Tibial nerve (tissue), 4 donors: Measurements from ENCODE around the gene PTDSS2.

Source experiments
- EP300 ChIP-seq, 2 donors: sonication (generic); formaldehyde crosslinking; IDR thresholded peaks; one replicate each; pipeline ENCODE4 v1.6.1; 2017; ENCODE audit warnings: antibody characterized with exemption in 2 of 2, mild to moderate bottlenecking in 1 of 2
- POLR2A ChIP-seq, 2 donors: fragments of 450-650 bp; IDR thresholded peaks; one replicate each; pipeline ENCODE4 v1.6.1; 2017; ENCODE audit warnings: antibody characterized with exemption in 2 of 2, mild to moderate bottlenecking in 2 of 2, moderate library complexity in 2 of 2
- TF ChIP-seq, protein P1 (sequence below), 5 experiments: fragments of 200-600 bp in 3 of 5; fragments of 450-650 bp in 2 of 5; sonication (generic) in 3 of 5; IDR thresholded peaks; one replicate each; pipeline ENCODE4 v1.5.1; 2016 to 2019; ENCODE audit warnings: antibody characterized with exemption in 5 of 5, mild to moderate bottlenecking in 3 of 5, moderate library complexity in 2 of 5

DNA sequence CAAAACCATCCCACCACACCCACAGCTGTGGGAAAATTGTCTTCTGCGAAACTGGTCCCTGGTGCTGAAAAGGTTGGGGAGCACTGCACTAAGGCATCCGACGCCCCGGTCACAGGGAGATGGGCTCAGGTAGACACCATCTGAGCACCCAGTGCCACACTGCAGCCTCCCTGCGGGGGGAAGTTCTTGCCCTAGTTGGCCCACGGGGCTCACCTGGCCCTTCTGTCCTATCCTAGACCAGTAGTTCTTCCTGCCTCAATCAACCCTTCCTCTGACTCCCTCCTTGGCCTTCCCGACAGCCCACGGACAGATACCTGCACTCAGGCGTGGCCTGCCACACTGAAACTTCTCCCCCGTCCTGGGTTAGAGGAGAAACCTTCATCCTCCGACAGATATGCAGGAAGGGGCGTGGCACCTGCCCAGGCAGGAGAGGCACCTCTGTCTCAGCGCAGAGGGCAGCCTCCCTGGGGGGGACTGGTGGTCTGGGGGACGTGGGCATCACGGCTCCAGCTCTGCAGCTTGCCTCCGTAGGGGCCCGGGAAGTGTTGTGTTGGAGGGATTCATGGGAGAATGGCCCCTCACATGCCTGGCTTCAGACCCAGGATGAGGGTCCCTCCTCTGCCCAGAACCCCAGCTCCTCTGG, 12.7 kb upstream of the PTDSS2 start:
- TF ChIP-seq, protein P1, sequence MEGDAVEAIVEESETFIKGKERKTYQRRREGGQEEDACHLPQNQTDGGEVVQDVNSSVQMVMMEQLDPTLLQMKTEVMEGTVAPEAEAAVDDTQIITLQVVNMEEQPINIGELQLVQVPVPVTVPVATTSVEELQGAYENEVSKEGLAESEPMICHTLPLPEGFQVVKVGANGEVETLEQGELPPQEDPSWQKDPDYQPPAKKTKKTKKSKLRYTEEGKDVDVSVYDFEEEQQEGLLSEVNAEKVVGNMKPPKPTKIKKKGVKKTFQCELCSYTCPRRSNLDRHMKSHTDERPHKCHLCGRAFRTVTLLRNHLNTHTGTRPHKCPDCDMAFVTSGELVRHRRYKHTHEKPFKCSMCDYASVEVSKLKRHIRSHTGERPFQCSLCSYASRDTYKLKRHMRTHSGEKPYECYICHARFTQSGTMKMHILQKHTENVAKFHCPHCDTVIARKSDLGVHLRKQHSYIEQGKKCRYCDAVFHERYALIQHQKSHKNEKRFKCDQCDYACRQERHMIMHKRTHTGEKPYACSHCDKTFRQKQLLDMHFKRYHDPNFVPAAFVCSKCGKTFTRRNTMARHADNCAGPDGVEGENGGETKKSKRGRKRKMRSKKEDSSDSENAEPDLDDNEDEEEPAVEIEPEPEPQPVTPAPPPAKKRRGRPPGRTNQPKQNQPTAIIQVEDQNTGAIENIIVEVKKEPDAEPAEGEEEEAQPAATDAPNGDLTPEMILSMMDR (IDR thresholded peaks at IDR 0.05): no peak
- TF ChIP-seq POLR2A (IDR thresholded peaks at IDR 0.05) (no peak), EP300 (IDR thresholded peaks at IDR 0.05) (no peak)
